Measurements from ENCODE around the gene UFM1.

DNA sequence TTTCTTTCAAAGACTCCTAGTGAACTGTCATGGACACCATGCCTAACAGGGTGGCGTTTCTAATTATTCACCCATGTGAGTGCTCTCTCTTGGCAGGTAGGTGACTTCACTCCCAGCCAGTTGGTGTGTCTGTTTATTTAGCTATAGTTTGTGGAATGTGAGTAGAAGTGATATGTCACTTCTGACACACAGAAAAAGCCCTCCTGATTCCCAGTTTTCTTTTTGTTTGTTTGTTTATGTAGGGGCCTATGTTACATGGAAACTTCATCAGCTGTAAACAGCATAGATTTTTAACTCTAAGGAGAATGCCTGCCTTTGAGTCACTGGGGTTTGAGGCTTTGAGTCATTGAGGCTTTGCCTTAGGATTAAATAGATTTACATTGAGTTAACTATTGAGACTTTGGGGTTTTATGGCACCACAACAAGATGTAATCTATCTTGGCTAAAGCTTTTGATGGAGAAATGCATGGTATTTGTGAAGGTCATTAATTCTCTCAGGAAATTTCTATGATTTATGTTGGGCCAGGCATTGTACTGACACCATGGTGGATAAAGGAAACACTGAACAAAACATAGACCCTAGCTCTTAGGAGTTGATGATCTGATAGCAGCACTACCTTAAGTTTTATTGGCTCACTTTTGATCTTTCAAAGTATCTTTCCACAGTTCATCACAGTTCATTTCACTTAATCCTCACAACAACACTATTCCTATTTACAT is 45.3 kb downstream of the UFM1 start:
- TF ChIP-seq POLR2A (IDR thresholded peaks at IDR 0.05) (no peak), POLR2AphosphoS5 (IDR thresholded peaks at IDR 0.05) (no peak)
- TF ChIP-seq, protein P1, sequence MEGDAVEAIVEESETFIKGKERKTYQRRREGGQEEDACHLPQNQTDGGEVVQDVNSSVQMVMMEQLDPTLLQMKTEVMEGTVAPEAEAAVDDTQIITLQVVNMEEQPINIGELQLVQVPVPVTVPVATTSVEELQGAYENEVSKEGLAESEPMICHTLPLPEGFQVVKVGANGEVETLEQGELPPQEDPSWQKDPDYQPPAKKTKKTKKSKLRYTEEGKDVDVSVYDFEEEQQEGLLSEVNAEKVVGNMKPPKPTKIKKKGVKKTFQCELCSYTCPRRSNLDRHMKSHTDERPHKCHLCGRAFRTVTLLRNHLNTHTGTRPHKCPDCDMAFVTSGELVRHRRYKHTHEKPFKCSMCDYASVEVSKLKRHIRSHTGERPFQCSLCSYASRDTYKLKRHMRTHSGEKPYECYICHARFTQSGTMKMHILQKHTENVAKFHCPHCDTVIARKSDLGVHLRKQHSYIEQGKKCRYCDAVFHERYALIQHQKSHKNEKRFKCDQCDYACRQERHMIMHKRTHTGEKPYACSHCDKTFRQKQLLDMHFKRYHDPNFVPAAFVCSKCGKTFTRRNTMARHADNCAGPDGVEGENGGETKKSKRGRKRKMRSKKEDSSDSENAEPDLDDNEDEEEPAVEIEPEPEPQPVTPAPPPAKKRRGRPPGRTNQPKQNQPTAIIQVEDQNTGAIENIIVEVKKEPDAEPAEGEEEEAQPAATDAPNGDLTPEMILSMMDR (IDR thresholded peaks at IDR 0.05 in 8 of 11, conservative IDR thresholded peaks at IDR 0.05 in 3 of 11) = no peak
